Stimulated activated CD4-positive, alpha-beta T cell treated with anti-CD3 and anti-CD28 coated beads, Interleukin-1b, Interleukin-23, amount 100 ng/mL, for 4 hours (primary cell): ENCODE measurements around the gene BRINP2.
"Not testable (repeated sequence)": the region's sequence is repeated elsewhere in the genome, so short reads cannot be mapped to it uniquely, and the experiment has no call there.

Source experiments
- DNase-seq, 2 donors: peaks; one replicate each; pipeline ENCODE4 v3.0.0-alpha.2; 2020; ENCODE audit warnings: low read depth in 2 of 2

BRINP2 gene

DNA sequence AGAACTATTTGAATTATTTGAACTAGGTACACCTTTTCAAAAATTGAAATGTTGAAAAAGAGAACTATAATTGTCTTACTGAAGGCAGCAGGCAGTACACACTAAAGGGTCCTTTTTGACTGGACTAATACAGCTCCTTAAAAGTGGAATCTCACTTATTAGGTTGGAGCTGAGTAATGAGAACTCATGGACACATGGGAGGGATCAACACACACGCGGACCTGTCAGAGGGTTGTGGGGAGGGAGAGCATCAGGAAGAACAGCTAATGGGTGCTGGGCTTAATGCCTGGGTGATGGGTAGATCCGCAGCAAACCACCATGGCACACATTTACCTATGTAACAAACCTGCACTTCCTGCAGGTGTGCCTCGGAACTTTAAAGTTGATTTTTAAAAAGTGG, 145.0 kb downstream of the BRINP2 start:
- no peak for DNase-seq

DNA sequence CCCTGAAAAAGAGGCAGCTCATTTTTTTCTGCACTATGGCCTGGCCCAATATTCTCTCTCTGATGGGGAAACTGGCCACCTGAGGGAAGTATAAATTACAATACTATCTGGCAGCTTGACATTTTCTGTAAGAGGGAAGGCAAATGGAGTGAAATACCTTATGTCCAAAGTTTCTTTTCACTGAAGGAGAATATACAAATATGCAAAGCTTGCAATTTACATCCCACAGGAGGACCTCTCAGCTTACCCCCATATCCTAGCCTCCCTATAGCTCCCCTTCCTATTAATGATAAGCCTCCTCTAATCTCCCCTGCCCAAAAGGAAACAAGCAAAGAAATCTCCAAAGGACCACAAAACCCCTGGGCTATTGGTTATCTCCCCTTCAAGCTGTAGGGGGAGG, 150.7 kb downstream of the BRINP2 start:
- not testable (repeated sequence) for DNase-seq

DNA sequence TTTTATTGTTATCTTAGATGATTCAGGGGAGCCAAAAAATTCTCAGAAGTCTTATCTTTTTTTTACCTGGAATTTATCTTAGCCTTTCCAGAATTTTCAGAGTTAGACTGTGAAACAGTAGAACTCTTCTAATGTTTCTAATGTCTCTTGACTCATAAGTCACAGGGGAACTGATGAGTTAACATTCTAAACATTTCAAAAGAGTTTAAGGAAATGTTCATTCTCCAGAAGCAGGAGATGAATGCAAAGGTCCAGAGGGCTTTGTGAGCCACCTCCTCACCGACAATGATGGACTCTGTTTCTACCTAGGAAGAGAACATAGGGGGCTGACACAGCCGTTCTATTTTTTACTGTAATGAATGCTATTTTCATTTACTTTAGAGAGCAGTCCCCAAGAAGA, 157.5 kb downstream of the BRINP2 start:
- DNase-seq: no peak

DNA sequence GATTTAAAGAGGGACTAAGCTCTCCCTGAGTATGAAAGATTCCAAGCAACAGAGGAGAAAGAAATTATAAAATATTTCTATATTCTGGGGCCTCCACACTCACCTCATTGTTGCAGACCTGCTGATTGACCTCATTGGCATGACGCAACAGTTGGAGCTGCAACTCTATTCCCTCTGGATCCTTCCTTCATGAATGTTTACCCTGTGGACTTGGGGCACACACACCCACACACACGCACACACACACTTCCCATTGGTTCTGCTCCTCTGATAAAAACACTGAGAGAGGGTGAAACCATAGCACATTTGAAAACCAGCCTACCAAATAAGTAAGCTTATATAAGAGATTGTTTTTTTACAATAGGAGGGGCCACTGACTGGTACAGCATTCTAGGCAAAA, 159.1 kb downstream of the BRINP2 start:
- no peak for DNase-seq
